ENCODE data around the gene TBKBP1.

DNA sequence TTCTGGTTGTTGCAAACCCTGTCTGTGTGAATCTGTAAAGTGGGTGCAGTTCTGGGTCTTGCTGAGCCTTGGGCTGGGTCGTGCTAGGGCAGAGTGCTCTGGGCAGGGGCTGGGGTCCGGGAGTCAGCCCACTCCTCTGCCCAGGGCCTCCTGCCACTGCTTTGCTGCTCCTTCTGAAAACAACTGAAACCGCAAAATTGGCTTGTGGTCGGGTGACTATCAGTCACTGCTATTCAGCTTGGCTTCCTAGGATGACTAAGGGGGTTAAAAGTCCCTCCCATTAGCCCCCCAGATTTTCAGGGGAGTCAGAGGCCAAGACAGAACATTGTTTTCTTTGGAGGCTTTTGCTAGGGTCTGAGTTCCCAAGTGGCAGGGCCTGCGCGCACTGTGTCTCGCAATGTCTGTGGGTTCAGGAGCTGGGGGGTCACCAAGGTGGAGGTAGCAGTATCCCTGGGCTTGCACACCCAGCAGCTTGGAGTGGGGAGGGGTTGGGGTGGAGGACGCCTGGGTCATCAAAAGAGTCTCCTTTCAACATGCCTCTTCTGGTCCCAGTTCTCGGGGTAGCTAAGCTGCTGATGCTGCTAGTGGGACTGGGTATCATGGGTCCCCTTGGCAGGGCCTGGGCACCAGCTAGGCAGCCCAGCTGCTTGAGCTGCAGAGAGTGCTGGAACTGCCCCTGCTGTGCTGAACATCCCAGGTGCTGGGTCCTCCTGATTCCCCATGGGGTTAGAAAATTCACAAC, 25.6 kb downstream of the TBKBP1 start:
- TF ChIP-seq POLR2A (IDR thresholded peaks at IDR 0.05): no peak
- TF ChIP-seq, protein P1, sequence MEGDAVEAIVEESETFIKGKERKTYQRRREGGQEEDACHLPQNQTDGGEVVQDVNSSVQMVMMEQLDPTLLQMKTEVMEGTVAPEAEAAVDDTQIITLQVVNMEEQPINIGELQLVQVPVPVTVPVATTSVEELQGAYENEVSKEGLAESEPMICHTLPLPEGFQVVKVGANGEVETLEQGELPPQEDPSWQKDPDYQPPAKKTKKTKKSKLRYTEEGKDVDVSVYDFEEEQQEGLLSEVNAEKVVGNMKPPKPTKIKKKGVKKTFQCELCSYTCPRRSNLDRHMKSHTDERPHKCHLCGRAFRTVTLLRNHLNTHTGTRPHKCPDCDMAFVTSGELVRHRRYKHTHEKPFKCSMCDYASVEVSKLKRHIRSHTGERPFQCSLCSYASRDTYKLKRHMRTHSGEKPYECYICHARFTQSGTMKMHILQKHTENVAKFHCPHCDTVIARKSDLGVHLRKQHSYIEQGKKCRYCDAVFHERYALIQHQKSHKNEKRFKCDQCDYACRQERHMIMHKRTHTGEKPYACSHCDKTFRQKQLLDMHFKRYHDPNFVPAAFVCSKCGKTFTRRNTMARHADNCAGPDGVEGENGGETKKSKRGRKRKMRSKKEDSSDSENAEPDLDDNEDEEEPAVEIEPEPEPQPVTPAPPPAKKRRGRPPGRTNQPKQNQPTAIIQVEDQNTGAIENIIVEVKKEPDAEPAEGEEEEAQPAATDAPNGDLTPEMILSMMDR (IDR thresholded peaks at IDR 0.05): no peak
- TF ChIP-seq EP300 (IDR thresholded peaks at IDR 0.05): no peak

Data from tibial nerve (tissue), 4 donors.